ENCODE measurements around the gene SEZ6.

- TF ChIP-seq POLR2A (IDR thresholded peaks at IDR 0.05; ENCODE audit: low read depth, low read length) (no peak), POLR2AphosphoS5 (IDR thresholded peaks at IDR 0.05; ENCODE audit: low read depth, low read length) (no peak)
Observed at GRCh38 chr17:28912938-28913333, 92.9 kb downstream of the SEZ6 start.

Measured in GM12892 (cell line).